Heart right ventricle (tissue), 16 donors: ENCODE results near the gene IGSF9B. TPM values are rescaled to one million over a fixed set of nuclear protein-coding genes. Genes with fewer than 3 reads are reported as not detected.

Experiments
- ATAC-seq, 8 donors: fragments of 200-7000 bp; cut with Tn5 transposase; one replicate each; pipeline ENCODE4 v1.9.1; 2020; ENCODE audit warnings: mild to moderate bottlenecking in 8 of 8, moderate library complexity in 8 of 8, moderate number of reproducible peaks in 1 of 8
- DNase-seq, 2 donors: peaks; one replicate each; pipeline ENCODE4 v3.0.0-alpha.2; 2020
- H3K27ac ChIP-seq, 10 donors: fragments of 200-600 bp; sonication (generic) in 2 of 10; one replicate each; pipeline versions ENCODE4 v1.5.0 to v1.8.0; 2020 to 2022; ENCODE audit warnings: mild to moderate bottlenecking in 3 of 10
- H3K27me3 ChIP-seq, 7 donors: fragments of 200-600 bp; one replicate each; pipeline ENCODE4 v1.8.0; 2021 to 2022; ENCODE audit warnings: mild to moderate bottlenecking in 2 of 7
- H3K36me3 ChIP-seq, 9 donors: fragments of 200-600 bp; sonication (generic) in 1 of 9; one replicate each; pipeline versions ENCODE4 v1.5.0 to v1.8.0; 2020 to 2022; ENCODE audit warnings: mild to moderate bottlenecking in 2 of 9
- H3K4me1 ChIP-seq, 9 donors: fragments of 200-600 bp; sonication (generic) in 1 of 9; one replicate each; pipeline versions ENCODE4 v1.5.0 to v1.8.0; 2020 to 2022; ENCODE audit warnings: mild to moderate bottlenecking in 4 of 9
- H3K4me3 ChIP-seq, 10 donors: fragments of 200-600 bp; sonication (generic) in 2 of 10; one replicate each; pipeline versions ENCODE4 v1.5.0 to v1.8.0; 2020 to 2022; ENCODE audit warnings: mild to moderate bottlenecking in 7 of 10, moderate library complexity in 2 of 10
- H3K9me3 ChIP-seq, 11 donors: fragments of 200-600 bp in 10 of 11; sonication (generic) in 2 of 11; one replicate each; pipeline versions ENCODE4 v1.5.0 to v1.8.0; 2013 to 2022; ENCODE audit warnings: mild to moderate bottlenecking in 2 of 11, control low read depth in 1 of 11, moderate library complexity in 1 of 11
- CTCF ChIP-seq, 9 donors: fragments of 200-600 bp; sonication (generic) in 2 of 9; IDR thresholded peaks; one replicate each; pipeline versions ENCODE4 v1.5.0 to v1.8.0; 2021 to 2022; ENCODE audit warnings: antibody characterized with exemption in 9 of 9, mild to moderate bottlenecking in 5 of 9, moderate library complexity in 1 of 9
- WGBS, 2 donors: extraction: QIAGEN DNeasy Blood & Tissue Kit; methylation state at CpG; one replicate each; pipeline ENCODE4 v1.1.7; 2013; ENCODE audit warnings: inconsistent platforms in 1 of 2; 5-methylcytosine and 5-hydroxymethylcytosine counted together
- intact Hi-C, 10 donors: fragments of 100-400 bp; cut with DNase I; formaldehyde crosslinking; loops; one replicate each; pipeline versions ENCODE4 v1.11.1 to v1.14.2; 2022
- polyA plus RNA-seq, 2 donors: library from polyadenylated mRNA; stranded (reverse); fragments of 200-250 nt; gene quantifications; one replicate each; pipeline ENCODE4 v1.2.3, GENCODE V29; 2013
- total RNA-seq, 10 donors: library from RNA; stranded (reverse); fragmentation: NEBNext Ultra II Directional in 3 of 10; extraction: Animal tissue kit (Norgen Biotek cat#: 25700) in 3 of 10; gene quantifications; one replicate each; pipeline versions ENCODE4 v1.2.1 to v1.2.4, GENCODE V29; 2021 to 2023
- donor health status: Arrhythmogenic right ventricular cardiomyopathy.
- donor health status: ischemic (EF 13 %, LVEDD 7.1; RV severe dilation, severe dysfunction).
- donor health status: healthy with polysubstance abuse.
- donor health status: DM: no; HTN: yes; CAD: no.
- donor health status: DM: no; HTN: no; CAD: no.
- donor health status: ischemic (EF 25% LVEDD 6.9; RV normal size, moderate dysfunction).
- donor health status: ischemic (EF 25% LVEDD 5.7; RV mildly dilated, moderate dysfunction).
- donor health status: healthy.
- donor health status: DM: yes; HTN: yes; CAD: no.
- donor health status: Ischemic cardiomyopathy.
- donor health status: ischemic (EF 35%, LVEDD 5.7; RV mildly dilated, moderate dysfunction).
- donor health status: nonischemic (EF 11% LVEDD 7.7; RV severe dilation, severe dysfunction).
- donor health status: DM: yes; HTN: yes; CAD: no.
- donor health status: PGD.
- donor health status: ischemic (EF 29% LVEDD 5.4; RV normal size, mild dysfunction).
- donor health status: nonischemic (EF 23%, LVEDD 6.1; RV moderate dilation, normal function).

Gene IGSF9B
- total and polyA plus RNA-seq, 12 donors, result 6.7 to 72.3 (median 49.6) TPM

GRCh38 chr11:133965031-133965601, 8.3 kb upstream of the IGSF9B start:
- H3K4me3 ChIP-seq, result no peak overlapping the region
- H3K27ac ChIP-seq, result no peak overlapping the region
- TF ChIP-seq CTCF (IDR thresholded peaks at IDR 0.05), result no peak
- DNase-seq, result no peak
- H3K4me1 ChIP-seq, result peaks cover 0 to 11% (median 4%) of the 10 kb centered on the region in 9 donors
- ATAC-seq, result peak in 5 of 8 donors; percentile 5 to 58 (median 54)
- H3K27me3 ChIP-seq, result peaks cover 0 to 23% (median 3%) of the 10 kb centered on the region in 7 donors
- no peaks in the 10 kb centered on the region for H3K36me3 ChIP-seq
- intact Hi-C loops, result loop anchor here in 4 of 10 donors (5.0 to 10.0 kb wide), 4 partner anchors 72 to 170 kb away; no protein-coding TSS in a partner anchor
- no peaks in the 10 kb centered on the region for H3K9me3 ChIP-seq
- 74 to 85% methylated on average over 10 of the region's 10 CpGs for WGBS, 2 donors

GRCh38 chr11:133964356-133964755, 7.6 kb upstream of the IGSF9B start:
- Histone ChIP-seq H3K27me3 (peaks cover 0 to 16% (median 3%) of the 10 kb centered on the region in 7 donors), H3K4me3 (no peak overlapping the region), H3K9me3 (no peaks in the 10 kb centered on the region), H3K4me1 (peaks cover 0 to 11% (median 4%) of the 10 kb centered on the region in 9 donors), H3K36me3 (no peaks in the 10 kb centered on the region), H3K27ac (no peak overlapping the region)
- TF ChIP-seq CTCF (IDR thresholded peaks at IDR 0.05), result no peak
- DNase-seq, result no peak
- 91% methylated on average over 7 of the region's 7 CpGs for WGBS, 2 donors
- intact Hi-C loops, result loop anchor here in 2 of 10 donors (10.0 kb wide), 2 partner anchors 80 to 170 kb away; no protein-coding TSS in a partner anchor
- ATAC-seq, result no peak

GRCh38 chr11:133961890-133962289, 5.1 kb upstream of the IGSF9B start:
- H3K27me3 ChIP-seq, result peaks cover 0 to 24% (median 0%) of the 10 kb centered on the region in 7 donors
- no peaks in the 10 kb centered on the region for H3K36me3 ChIP-seq
- DNase-seq, result no peak
- no peak overlapping the region for H3K27ac ChIP-seq
- intact Hi-C loops, result loop anchor here in 2 of 10 donors (10.0 kb wide), 2 partner anchors 83 to 173 kb away; no protein-coding TSS in a partner anchor
- 90 to 92% methylated on average over 8 of the region's 8 CpGs for WGBS, 2 donors
- no peaks in the 10 kb centered on the region for H3K9me3 ChIP-seq
- no peak overlapping the region for H3K4me3 ChIP-seq
- no peak for TF ChIP-seq CTCF (IDR thresholded peaks at IDR 0.05)
- peaks cover 0 to 11% (median 7%) of the 10 kb centered on the region in 9 donors for H3K4me1 ChIP-seq
- no peak for ATAC-seq

GRCh38 chr11:133957900-133958299, 1.1 kb upstream of the IGSF9B start:
- Histone ChIP-seq H3K4me3 (peak overlapping the region in 3 of 10 donors; percentile 67 to 73 (median 72)), H3K36me3 (no peaks in the 10 kb centered on the region), H3K27me3 (peaks cover 0 to 57% (median 6%) of the 10 kb centered on the region in 7 donors), H3K27ac (peak overlapping the region in 1 of 10 donors; percentile 96), H3K9me3 (no peaks in the 10 kb centered on the region), H3K4me1 (peaks cover 3 to 44% (median 25%) of the 10 kb centered on the region in 9 donors)
- WGBS, 2 donors, result 38 to 43% methylated on average over 7 of the region's 7 CpGs
- no peak for TF ChIP-seq CTCF (IDR thresholded peaks at IDR 0.05)
- DNase-seq (no peak), ATAC-seq (no peak)
- intact Hi-C loops, result loop anchor here in 4 of 10 donors (5.0 kb wide), 3 partner anchors 69 to 79 kb away; no protein-coding TSS in a partner anchor
